GM19467 (cell line): ENCODE results near the gene CDCA4.
A peak's percentile ranks its signal among the peaks of the same experiment; 100 is the strongest.
"Not testable (repeated sequence)": the region's sequence is repeated elsewhere in the genome, so short reads cannot be mapped to it uniquely, and the experiment has no call there.

Experiments
- ATAC-seq: cut with Tn5 transposase; IDR thresholded peaks from one replicate; pipeline ENCODE4 v1.9.1; 2021; ENCODE audit warnings: mild to moderate bottlenecking, moderate library complexity; ENCODE audit not compliant: unreplicated experiment

Gene CDCA4

DNA sequence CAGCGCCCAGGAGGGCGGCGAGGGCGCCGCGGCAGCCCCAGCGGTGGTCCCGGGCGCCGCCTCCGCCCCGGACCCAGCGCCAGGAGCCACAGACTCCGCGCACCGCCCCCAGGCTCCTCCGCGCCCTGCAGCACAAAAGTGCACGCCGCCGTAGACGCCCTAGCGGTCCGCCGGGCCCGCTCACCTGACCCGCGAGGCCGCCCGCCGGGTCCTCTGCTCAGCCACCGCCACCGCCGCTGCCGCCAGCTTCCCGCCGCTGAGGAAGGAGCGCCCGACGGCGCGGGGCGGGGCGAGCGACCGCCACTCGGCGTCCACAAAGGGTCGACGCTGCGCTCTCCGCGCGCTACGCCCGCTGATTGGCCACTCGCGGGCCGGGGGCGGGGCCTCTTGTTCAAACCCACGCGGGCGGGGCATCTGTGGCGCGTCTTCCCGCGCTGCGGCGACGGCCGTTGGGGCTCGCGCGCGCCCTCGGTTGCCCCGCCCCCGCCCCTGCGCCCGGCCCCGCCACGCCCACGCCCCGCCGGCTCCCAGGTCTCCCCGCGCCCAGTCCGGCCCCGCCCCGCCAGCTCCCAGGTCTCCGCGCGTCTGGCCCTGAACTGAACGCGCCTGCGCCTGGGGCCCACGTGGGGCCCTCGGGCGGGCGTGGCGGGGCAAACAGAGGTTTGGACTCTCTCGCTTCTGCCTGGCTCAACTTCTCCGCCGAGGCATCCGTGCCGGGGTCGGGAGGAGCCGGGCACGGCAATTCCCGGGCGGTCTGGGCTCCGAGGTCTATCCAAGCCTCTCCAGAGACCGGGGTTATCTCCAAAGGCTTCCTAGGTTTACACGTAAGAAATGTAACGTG, at the start of gene CDCA4:
CDCA4 (minus strand) TSS at position 269 of the 841 bp plus-strand sequence. CDS start 9,154 bp downstream, outside the sequence.
- peak; percentile 72 for ATAC-seq

DNA sequence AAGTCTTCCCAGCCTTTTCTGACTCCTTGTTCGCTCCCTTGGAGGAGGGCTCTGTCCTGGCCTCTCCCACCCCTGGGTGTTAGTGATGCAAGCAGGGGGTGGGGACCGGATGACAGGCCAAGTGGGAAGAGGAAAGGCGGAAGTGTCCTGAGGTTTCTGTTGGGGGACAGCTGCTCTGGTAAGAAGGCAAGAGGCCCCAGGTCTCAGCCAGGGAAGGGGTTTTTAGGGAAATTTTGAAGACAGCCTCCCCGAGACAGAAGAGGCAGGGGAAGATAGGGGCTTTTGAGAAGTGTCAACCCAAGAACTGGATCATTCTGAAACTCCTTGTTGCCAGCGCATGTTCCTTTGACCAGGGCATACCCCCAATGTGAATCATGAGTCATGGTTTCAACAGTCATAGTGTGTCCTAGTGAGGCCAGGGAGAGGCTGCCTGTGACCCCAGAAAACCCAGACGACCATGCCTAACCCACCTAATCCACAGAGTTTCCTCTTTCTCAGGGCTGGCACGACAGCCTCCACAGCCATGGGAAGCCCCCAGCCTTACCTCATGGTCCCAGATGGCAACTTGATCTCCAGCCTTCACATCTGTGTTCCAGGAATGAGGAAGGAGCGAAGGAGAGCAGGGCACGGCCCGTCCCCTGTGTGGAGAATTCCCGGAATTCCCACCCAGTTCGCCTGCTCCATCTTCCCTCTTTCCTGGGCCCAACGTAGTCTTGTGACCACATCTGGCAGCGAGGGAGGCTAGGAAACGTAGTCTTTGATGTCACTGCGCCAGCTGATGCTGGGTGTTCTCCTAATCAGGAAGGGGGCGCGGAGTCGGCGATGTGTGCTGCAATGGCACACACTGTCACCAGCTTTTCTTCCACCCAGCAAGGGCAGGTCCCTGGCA, 49.2 kb upstream of the CDCA4 start:
- peak; percentile 29 for ATAC-seq

DNA sequence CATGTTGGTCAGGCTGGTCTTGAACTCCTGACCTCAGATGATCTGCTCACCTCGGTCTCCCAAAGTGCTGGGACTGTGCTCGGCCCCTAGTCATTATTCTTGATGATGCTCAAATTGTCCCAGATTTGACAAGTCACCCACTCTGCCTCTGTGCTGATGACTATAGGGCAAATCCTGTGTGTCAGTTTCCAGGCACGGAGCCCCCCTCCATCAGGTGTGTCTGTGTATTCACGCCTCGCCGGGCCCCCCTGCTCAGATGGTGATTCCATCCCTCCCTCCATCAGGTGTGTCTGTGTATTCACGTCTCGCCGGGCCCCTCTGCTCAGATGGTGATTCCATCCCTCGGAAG, 48.6 kb upstream of the CDCA4 start:
- ATAC-seq, result no peak

DNA sequence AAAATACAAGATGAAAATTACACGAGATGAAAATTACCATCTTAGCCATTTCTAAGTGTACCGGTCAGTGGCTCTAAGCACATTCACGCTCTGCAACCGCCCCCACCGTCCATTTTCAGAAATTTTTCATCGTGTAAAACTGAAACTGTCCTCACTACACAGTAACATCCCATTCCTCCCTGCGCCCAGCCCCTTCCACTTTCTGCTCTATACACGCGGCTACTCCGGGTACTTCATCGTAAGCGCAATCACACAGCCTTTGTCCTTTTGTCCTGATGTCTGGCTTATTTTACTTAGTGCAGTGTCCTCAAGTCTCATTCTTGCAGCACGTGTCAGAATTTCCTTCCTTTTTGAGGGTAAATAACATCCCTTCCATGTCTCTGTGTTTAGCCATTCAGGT, 47.9 kb upstream of the CDCA4 start:
- no peak for ATAC-seq

GRCh38 chr14:105067969-105068301, 47.1 kb upstream of the CDCA4 start:
- no peak for ATAC-seq

DNA sequence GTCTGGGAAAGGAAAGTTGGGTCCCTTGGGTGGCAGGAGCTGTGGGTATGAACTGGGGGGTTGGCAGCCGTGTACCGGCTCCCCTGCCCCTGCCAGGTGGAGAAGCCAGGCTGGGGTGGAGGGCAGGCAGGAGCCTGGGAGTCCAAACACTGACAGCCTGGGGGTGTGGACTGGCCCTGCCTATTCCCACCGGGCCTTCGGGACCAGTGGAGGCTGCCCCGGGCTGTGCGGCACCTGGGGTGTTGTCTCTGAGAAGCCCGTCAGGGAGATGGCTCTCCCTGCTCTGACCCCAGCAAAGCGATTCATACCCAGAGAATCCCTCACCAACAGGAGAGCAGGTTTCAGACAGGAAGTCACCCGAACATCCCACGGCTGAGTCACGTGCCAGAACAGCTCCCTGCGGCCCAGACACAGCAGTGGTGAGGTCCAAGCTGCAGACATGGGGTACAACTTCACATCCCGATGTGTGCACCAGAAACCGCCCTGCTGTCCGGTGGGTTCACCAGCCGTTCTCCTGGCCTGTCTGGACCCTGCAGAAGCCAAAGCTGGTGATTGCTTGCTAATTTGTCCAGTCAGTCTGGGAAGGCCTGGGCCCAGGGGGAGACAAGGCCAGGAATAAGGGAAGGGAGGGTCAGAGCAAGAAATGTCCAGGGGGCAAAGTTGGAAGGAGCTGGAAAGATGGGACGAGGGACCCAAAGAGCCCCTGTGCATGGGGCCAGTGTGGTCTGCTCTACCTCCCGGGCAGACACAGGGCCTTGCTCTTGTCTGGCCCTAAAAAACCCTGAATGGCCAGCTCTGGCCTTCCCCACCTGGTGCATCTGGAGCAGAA, 46.5 kb upstream of the CDCA4 start:
- no peak for ATAC-seq

- no peak for ATAC-seq
Observed at GRCh38 chr14:105066240-105067071, 45.6 kb upstream of the CDCA4 start.

DNA sequence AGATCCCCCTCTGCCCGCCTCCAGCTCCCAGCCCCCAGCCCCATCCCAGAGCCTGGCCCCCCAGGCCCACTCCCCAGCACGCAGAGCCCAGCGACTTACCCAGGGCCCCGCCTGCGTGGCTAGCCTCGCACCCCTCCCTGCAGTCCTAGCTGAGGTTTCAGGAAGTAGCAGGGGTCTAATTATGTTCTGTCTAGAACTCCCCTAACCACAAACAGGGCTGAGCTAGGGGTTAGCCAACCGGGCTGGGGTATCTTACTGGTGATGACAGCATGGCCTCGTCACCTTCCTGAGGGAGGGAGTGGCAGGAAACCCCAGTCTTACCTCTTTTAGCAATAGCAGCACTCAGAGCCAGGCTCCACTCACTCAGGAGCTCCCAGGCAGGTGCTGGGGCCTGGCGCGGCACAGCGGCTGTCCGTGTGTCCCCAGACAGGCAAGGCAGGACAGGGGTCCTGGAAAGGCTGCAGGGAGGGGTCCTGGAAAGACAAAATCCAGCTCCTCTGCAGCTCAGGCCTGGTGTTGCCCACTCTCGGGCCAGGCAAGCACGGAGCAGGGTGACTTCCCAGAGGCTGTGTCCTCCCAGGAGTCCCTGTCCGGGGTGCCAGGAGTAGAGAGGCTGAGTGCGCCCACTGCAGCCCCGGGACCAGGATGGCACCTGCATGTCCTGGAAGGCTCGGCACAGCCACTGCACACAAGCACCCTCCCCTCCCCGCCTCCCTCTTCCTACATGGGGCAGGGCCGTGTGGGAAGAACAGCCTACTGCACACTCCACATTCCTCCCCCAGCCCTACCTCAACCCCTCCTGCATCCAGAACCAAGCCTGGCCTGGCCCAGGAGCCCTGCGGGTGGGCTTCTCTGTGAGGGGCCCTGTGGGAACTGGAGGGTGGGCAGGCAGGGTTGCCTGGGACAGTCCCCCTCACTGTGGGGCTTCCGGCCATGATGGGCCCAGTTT, 44.7 kb upstream of the CDCA4 start, which contains the start of gene GPR132:
GPR132 (minus strand) TSS at position 151 of the 949 bp plus-strand sequence. CDS start 10,010 bp downstream, outside the sequence.
- ATAC-seq, result peak; percentile 40

GRCh38 chr14:105064721-105065143, 43.8 kb upstream of the CDCA4 start:
- no peak for ATAC-seq

- no peak for ATAC-seq
Observed at GRCh38 chr14:105064001-105064400, 43.1 kb upstream of the CDCA4 start.

DNA sequence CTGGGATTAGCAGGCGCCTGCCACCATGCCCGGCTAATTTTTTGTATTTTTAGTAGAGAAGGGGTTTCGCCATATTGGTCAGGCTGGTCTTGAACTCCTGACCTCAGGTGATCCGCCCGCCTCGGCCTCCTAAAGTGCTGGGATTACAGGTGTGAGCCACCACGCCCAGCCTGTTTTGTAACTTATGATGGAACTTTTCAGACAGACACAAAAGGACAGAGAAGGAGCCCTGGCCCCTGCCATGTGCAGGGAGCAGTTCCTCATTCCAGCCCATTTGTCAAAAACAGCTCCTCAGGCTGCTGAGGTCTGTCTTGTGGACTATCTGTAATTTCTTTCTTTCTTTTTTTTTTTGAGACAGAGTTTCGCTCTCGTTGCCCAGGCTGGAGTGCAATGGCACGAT, 42.6 kb upstream of the CDCA4 start:
- ATAC-seq, result not testable (repeated sequence)

DNA sequence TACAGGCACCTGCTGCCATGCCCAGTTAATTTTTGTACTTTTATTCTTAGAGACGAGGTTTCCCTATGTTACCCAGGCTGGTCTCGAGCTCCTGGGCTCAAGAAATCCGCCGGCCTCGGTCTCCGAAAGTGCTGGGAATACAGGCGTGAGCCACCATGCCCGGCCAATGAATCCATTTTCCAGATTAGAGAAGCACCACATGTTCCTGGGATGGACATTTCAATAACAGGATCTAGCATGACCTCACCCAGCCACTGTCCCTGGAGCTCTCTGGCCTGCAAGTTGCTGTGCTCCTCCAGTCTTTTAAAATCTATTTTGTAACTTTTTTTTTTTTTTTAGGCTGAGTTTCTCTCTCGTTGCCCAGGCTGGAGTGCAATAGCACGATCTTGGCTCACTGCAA, 42.2 kb upstream of the CDCA4 start:
- no peak for ATAC-seq

GRCh38 chr14:105062048-105062433, 41.2 kb upstream of the CDCA4 start:
- ATAC-seq, result no peak

DNA sequence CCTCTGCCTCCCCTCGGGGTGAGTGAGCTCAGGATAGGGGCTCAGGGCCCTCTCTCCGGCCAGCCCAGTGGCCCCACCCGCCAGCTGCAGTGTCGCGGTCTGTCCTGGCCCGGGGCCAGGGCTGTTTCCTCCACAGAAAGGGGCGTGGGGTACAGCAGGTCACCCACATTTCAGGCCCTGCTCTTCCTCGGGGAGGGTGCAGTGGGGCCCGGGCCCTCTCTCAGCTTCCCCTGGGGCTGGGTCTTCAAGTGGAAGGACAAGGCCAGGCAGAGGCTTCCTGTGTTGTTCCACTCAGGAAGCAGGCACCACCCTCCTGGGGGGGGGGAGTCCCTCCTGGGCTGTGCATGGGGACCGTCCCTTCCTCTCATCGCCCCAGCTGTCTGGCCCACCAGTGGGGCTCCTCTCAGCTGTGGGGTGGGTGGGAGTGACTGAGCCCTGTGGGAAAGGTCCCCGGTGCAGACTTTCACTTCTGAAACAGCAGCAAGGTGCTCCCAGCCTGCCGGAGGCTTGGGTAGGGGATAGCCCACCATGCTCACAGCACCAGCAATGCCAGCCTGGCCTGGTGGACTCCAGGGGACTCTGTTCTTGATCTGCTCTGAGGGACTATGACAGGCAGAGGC, 40.7 kb upstream of the CDCA4 start:
- no peak for ATAC-seq

- ATAC-seq, result no peak
Observed at GRCh38 chr14:105060751-105061427, 40.0 kb upstream of the CDCA4 start.

GRCh38 chr14:105059925-105060565, 39.2 kb upstream of the CDCA4 start:
- no peak for ATAC-seq
